ENCODE measurements around the gene RTN4RL1. TPM values are rescaled to one million over a fixed set of nuclear protein-coding genes. Genes with fewer than 3 reads are reported as not detected.

The RTN4RL1 gene
- total RNA-seq, 3 donors from 2014 or later (not counting 1 experiment from before 2014, with no cell fraction given) = 0.15 to 0.23 TPM; not detected in 1

- Mint-ChIP-seq H3K27ac (no peak overlapping the region), H3K4me1 (no peaks in the 10 kb centered on the region), H3K27me3 (ENCODE audit: low read depth in 2 of 2) (peaks cover 11 to 15% of the 10 kb centered on the region in 2 donors), H3K9me3 (no peaks in the 10 kb centered on the region), H3K4me3 (no peak overlapping the region), H3K36me3 (no peaks in the 10 kb centered on the region)
- ATAC-seq = no peak
- DNase-seq = no peak
- H3K4me1 ChIP-seq (ENCODE audit: control insufficient read depth, insufficient read depth, low read length) = no peaks in the 10 kb centered on the region
- H3K9me3 ChIP-seq (ENCODE audit: control insufficient read depth, insufficient read depth, low read length) = no peaks in the 10 kb centered on the region
- peaks cover 8% of the 10 kb centered on the region for H3K27me3 ChIP-seq (ENCODE audit: control insufficient read depth, insufficient read depth, low read length)
- intact Hi-C loops (cut with micrococcal nuclease) = no loop called here
- H3K27ac ChIP-seq (ENCODE audit: low read length) = no peak overlapping the region
- no peak overlapping the region for H3K4me3 ChIP-seq (ENCODE audit: low read length)
- no peak for TF ChIP-seq CTCF (IDR thresholded peaks at IDR 0.05)
- WGBS (ENCODE audit: insufficient coverage) = 88% methylated on average over 8 of the region's 8 CpGs
- no peaks in the 10 kb centered on the region for H3K36me3 ChIP-seq (ENCODE audit: control insufficient read depth, insufficient read depth, low read length)
Observed at GRCh38 chr17:1980665-1981250, 44.4 kb downstream of the RTN4RL1 start.

- H3K4me3 Mint-ChIP-seq = no peak overlapping the region
- Histone ChIP-seq H3K9me3 (ENCODE audit: control insufficient read depth, insufficient read depth, low read length) (no peaks in the 10 kb centered on the region), H3K27me3 (ENCODE audit: control insufficient read depth, insufficient read depth, low read length) (peaks cover 8% of the 10 kb centered on the region), H3K4me3 (ENCODE audit: low read length) (no peak overlapping the region), H3K36me3 (ENCODE audit: control insufficient read depth, insufficient read depth, low read length) (no peaks in the 10 kb centered on the region), H3K4me1 (ENCODE audit: control insufficient read depth, insufficient read depth, low read length) (no peaks in the 10 kb centered on the region), H3K27ac (ENCODE audit: low read length) (no peak overlapping the region)
- peaks cover 14 to 21% of the 10 kb centered on the region in 2 donors for H3K27me3 Mint-ChIP-seq (ENCODE audit: low read depth in 2 of 2)
- intact Hi-C loops (cut with micrococcal nuclease) = no loop called here
- no peaks in the 10 kb centered on the region for H3K36me3 Mint-ChIP-seq
- TF ChIP-seq CTCF (IDR thresholded peaks at IDR 0.05) = no peak
- H3K4me1 Mint-ChIP-seq = no peaks in the 10 kb centered on the region
- ATAC-seq (no peak), DNase-seq (no peak)
- no peak overlapping the region for H3K27ac Mint-ChIP-seq
- H3K9me3 Mint-ChIP-seq = no peaks in the 10 kb centered on the region
- WGBS (ENCODE audit: insufficient coverage) = 95% methylated on average over 11 of the region's 11 CpGs
Observed at GRCh38 chr17:1979182-1979985, 45.8 kb downstream of the RTN4RL1 start.

- Histone ChIP-seq H3K36me3 (ENCODE audit: control insufficient read depth, insufficient read depth, low read length) (no peaks in the 10 kb centered on the region), H3K9me3 (ENCODE audit: control insufficient read depth, insufficient read depth, low read length) (no peaks in the 10 kb centered on the region), H3K4me1 (ENCODE audit: control insufficient read depth, insufficient read depth, low read length) (no peaks in the 10 kb centered on the region), H3K27me3 (ENCODE audit: control insufficient read depth, insufficient read depth, low read length) (peaks cover 8% of the 10 kb centered on the region), H3K4me3 (ENCODE audit: low read length) (no peak overlapping the region), H3K27ac (ENCODE audit: low read length) (no peak overlapping the region)
- intact Hi-C loops (cut with micrococcal nuclease) = no loop called here
- Mint-ChIP-seq H3K27me3 (ENCODE audit: low read depth in 2 of 2) (peaks cover 19 to 21% of the 10 kb centered on the region in 2 donors), H3K36me3 (no peaks in the 10 kb centered on the region), H3K4me1 (no peaks in the 10 kb centered on the region), H3K4me3 (no peak overlapping the region), H3K27ac (no peak overlapping the region), H3K9me3 (no peaks in the 10 kb centered on the region)
- DNase-seq (no peak), ATAC-seq (no peak)
- no peak for TF ChIP-seq CTCF (IDR thresholded peaks at IDR 0.05)
- WGBS (ENCODE audit: insufficient coverage) = 90% methylated on average over 16 of the region's 16 CpGs
Observed at GRCh38 chr17:1978396-1978949, 46.7 kb downstream of the RTN4RL1 start.

Measured in natural killer cell (primary cell).